HG03432 (cell line): ENCODE results near the gene AFAP1L1.

Source experiments
- ATAC-seq: cut with Tn5 transposase; IDR thresholded peaks from one replicate; pipeline ENCODE4 v1.9.1; 2021; ENCODE audit warnings: mild to moderate bottlenecking, moderate library complexity; ENCODE audit not compliant: unreplicated experiment

AFAP1L1 gene

GRCh38 chr5:149367972-149368645 is 96.5 kb downstream of the AFAP1L1 start:
- no peak for ATAC-seq

DNA sequence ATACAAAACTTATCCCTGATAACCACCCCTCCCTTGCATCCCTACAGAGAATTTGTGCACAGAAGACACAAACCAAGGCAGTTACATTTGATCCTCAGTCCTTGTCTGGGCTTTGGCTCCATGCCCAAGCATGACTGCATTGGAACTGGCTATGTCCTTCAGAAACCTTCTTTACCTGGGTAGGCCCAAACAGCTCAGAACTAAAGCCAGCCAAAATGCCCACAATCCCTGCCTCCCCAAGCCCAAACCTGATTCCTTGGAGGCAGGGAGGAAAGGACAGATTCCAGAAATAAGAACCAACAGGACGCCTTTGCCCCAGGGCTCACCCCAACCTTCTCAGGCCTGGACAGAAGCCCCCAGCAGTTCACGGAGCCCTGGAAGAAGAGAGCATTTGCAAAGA is 99.2 kb downstream of the AFAP1L1 start:
- no peak for ATAC-seq

GRCh38 chr5:149371296-149371962 is 99.8 kb downstream of the AFAP1L1 start:
- peak; percentile 83 for ATAC-seq

- ATAC-seq: no peak
Measured at GRCh38 chr5:149372076-149372795, 100.6 kb downstream of the AFAP1L1 start.

DNA sequence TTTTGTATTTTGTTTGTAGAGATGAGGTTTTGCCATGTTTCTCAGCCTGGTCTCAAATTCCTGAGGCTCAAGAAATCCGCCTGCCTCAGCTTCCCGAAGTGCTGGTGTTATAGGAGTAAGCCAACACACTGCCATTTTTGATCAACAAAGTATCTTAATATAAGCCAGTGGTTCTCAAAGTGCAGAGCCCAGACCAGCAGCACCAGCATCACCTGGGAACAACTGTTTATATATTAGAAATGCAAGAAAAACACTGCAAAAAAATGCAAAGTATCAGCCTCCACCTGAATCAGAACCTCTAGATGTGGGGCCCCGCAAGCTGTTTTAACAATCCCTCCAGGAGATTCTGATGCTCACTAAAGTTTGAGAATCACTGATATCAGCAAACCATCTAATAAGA is 101.3 kb downstream of the AFAP1L1 start:
- ATAC-seq: no peak

- no peak for ATAC-seq
Measured at GRCh38 chr5:149374303-149374702, 102.6 kb downstream of the AFAP1L1 start.

GRCh38 chr5:149374801-149375200 is 103.1 kb downstream of the AFAP1L1 start:
- no peak for ATAC-seq

DNA sequence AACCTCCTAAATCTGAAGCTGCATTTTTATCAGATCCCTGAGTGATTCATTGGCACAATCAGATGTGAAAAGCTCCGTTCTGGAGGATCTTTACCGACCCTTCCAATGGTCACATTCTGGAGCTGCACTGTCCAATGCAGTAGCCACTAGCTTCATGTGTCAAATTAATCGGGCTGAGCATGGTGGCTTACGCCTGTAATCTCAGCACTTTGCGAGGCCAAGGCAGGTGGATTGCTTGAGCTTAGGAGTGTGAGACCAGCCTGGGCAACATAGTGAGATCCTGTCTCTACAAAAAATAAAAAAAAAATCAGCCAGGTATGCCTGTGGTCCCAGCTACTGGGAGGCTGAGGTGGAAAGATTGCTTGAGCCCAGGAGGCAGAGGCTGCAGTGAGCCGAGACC is 103.8 kb downstream of the AFAP1L1 start:
- ATAC-seq: no peak

GRCh38 chr5:149376104-149376503 is 104.4 kb downstream of the AFAP1L1 start:
- no peak for ATAC-seq

DNA sequence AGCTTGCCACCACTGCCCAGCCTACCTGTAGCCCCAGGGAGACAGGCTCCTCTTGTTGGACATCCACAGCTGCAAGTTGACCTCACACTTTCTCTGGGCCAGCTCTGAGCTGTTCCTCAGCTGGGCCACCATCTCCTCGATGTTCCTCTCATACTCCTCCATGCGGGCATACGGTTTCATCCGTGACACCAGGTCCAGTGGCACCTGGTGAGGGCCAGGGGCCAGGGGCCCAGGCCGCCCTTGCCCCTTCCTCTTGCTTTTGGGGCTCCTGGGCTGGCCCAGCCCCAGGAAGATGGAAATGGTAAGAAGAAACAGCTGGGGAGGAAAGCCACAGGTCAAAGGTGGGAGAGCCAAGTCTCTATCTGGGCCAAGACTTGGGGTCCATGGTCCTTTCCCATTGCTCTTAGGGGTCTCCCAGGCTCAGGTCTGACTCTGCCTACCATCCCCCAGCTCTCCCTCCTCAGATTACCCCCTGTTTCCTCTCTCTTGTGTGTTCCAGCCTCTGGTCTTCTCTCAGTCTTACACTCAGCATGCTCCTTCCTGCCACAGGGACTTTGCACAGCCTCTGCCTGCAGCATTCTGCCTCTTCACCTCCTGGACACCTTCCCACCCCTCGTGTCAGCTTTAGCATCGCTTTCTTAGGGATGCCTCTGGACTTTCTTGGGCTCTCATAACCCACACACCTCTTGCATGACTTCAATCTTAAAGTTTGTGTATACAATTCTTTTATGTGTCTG is 105.2 kb downstream of the AFAP1L1 start:
- ATAC-seq: no peak

- ATAC-seq: no peak
Measured at GRCh38 chr5:149378241-149378820, 106.7 kb downstream of the AFAP1L1 start.

DNA sequence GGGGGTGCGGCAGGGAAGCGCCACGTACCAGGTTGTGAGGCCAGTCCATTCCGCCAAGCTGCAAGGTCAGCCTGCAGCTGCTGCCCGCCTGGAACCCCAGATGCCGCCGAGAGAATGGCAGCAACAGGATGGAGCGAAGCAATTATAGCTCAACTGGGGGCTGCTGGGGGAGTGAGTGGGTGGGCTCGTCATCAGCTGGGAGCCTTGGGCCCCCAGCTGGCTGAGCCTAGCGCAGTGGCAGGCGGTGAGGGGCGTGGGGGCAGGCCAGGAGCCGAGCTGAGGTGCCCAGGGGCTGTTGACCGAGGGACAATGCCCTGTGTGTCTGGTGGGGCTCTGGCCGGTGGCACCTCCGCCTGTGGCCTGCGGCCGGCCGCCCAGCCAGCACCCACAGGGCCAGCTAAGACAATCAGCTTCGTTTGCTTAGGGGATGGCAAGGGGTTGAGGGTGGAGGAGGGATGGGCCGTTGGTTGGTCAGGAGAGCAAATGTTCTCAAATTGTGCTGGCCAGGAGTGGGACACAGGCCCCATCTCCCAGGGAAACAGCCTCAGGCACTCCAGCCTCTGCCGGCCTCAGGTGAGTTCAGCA is 107.6 kb downstream of the AFAP1L1 start, which contains the start of gene IL17B:
Gene IL17B, minus strand, starts transcription at position 116 of the 585 bp plus-strand sequence. Its CDS starts 67 bp downstream, at position 49.
- no peak for ATAC-seq

GRCh38 chr5:149379818-149380374 is 108.2 kb downstream of the AFAP1L1 start:
- no peak for ATAC-seq

GRCh38 chr5:149380466-149381121 is 108.9 kb downstream of the AFAP1L1 start:
- no peak for ATAC-seq

GRCh38 chr5:149381261-149381985 is 109.8 kb downstream of the AFAP1L1 start:
- ATAC-seq: peak; percentile 19

- ATAC-seq: peak; percentile 86
Measured at GRCh38 chr5:149381986-149382338, 110.3 kb downstream of the AFAP1L1 start.

GRCh38 chr5:149382517-149383220 is 111.0 kb downstream of the AFAP1L1 start:
- ATAC-seq: no peak

DNA sequence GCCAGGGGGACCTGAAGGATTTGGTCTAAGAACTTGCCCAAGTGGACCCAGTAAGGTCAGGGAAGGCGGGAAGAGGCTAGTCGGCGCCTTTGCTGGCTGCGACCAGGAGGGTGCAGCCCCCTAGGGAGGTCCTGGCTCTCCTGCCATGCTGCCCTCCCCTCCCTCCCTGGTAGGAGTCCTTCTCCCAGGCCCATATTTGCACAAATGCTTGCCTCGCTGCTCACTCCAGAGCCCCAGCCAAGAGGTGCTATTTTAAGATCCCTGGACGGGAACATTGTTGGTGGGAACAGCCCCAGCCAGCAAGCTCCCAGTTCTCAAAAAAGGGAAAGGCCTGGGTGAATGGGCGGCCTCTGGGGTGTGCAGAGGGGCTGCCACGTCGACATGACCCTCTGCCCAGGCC is 111.7 kb downstream of the AFAP1L1 start:
- no peak for ATAC-seq
